Right lobe of liver (tissue), 4 donors: ENCODE results near the gene MACF1.

Experiments used
- CTCF ChIP-seq, 4 donors: fragments of 200-600 bp in 3 of 4; fragments of 450-650 bp in 1 of 4; IDR thresholded peaks; one replicate each; pipeline versions ENCODE4 v1.5.1 to v1.8.0; 2016 to 2022; ENCODE audit warnings: antibody characterized with exemption in 4 of 4, mild to moderate bottlenecking in 2 of 4
- POLR2A ChIP-seq: fragments of 450-650 bp; IDR thresholded peaks from one replicate; pipeline ENCODE4 v1.6.1; 2017; ENCODE audit warnings: antibody characterized with exemption, mild to moderate bottlenecking
- donor health status: DM: no; HTN: no; CAD: no.
- donor health status: DM: no; HTN: no; CAD: no.
- donor health status: DM: no; HTN: yes; CAD: no.

DNA sequence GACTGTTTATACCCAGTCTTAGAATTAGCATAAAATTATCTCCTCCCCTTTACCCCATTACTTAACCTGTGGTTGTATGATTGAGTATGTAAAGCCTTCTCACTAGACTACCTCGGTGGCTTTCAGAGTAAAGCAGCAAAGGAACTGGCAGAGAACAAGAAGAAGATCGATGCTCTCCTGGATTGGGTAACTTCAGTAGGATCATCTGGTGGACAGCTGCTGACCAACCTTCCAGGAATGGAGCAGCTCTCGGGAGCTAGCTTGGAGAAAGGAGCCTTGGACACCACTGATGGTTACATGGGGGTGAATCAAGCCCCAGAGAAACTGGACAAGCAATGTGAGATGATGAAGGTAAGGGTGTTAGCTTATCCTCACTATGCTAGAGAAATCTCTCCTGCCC is 148.4 kb downstream of the MACF1 start:
- TF ChIP-seq CTCF (IDR thresholded peaks at IDR 0.05): no peak
- TF ChIP-seq POLR2A: no peak
